Neural progenitor cell (in vitro differentiated cells): Measurements from ENCODE around the gene PLCG2. TPM values are rescaled to one million over a fixed set of nuclear protein-coding genes. Genes with fewer than 3 reads are reported as not detected.

ENCODE experiments used
- DNase-seq: peaks from one replicate; pipeline ENCODE4 v3.0.0-alpha.2; 2016; ENCODE audit warnings: low spot score
- H2AFZ ChIP-seq: fragments of 200-600 bp; sonication (generic); replicated peaks from 2 replicates; pipeline ENCODE4 v1.6.1; 2016; ENCODE audit warnings: antibody characterized with exemption
- H3F3A ChIP-seq: fragments of 200-600 bp; sonication (generic); 2 replicates; pipeline ENCODE4 v1.6.1; 2016; ENCODE audit warnings: antibody characterized with exemption, low read depth
- H3K27ac ChIP-seq: fragments of 200-600 bp; sonication (generic); 2 replicates; pipeline ENCODE4 v1.5.1; 2016; ENCODE audit warnings: mild to moderate bottlenecking
- H3K27me3 ChIP-seq: fragments of 200-600 bp; sonication (generic); 2 replicates; pipeline ENCODE4 v1.6.1; 2016; ENCODE audit warnings: mild to moderate bottlenecking, moderate library complexity
- H3K36me3 ChIP-seq: fragments of 200-600 bp; sonication (generic); 2 replicates; pipeline ENCODE4 v1.5.1; 2016
- H3K4me1 ChIP-seq: fragments of 200-600 bp; sonication (generic); 2 replicates; pipeline ENCODE4 v1.6.1; 2016; ENCODE audit warnings: mixed run types
- H3K4me2 ChIP-seq: fragments of 200-600 bp; sonication (generic); 2 replicates; pipeline ENCODE4 v1.6.1; 2016
- H3K4me3 ChIP-seq: fragments of 200-600 bp; sonication (generic); 2 replicates; pipeline ENCODE4 v1.5.1; 2016
- H3K79me2 ChIP-seq: fragments of 200-600 bp; sonication (generic); 2 replicates; pipeline ENCODE4 v1.6.1; 2016; ENCODE audit warnings: low read depth
- H3K9ac ChIP-seq: fragments of 200-600 bp; sonication (generic); 2 replicates; pipeline ENCODE4 v1.6.1; 2016
- H3K9me3 ChIP-seq: fragments of 200-600 bp; sonication (generic); 2 replicates; pipeline ENCODE4 v1.5.1; 2016; ENCODE audit warnings: low read depth
- H4K20me1 ChIP-seq: fragments of 200-600 bp; sonication (generic); 2 replicates; pipeline ENCODE4 v1.6.1; 2016; ENCODE audit warnings: low read depth
- H3K27ac Mint-ChIP-seq: 3 replicates; pipeline ENCODE4 v1.8.0; 2021; ENCODE audit warnings: mixed read lengths
- H3K27me3 Mint-ChIP-seq: 2 replicates; pipeline ENCODE4 v1.8.0; 2022; ENCODE audit warnings: low read depth, mild to moderate bottlenecking, inconsistent platforms, moderate library complexity, mixed read lengths; ENCODE audit not compliant: insufficient read depth
- H3K36me3 Mint-ChIP-seq: 3 replicates; pipeline ENCODE4 v1.8.0; 2021; ENCODE audit warnings: mixed read lengths
- H3K4me1 Mint-ChIP-seq: 3 replicates; pipeline ENCODE4 v1.8.0; 2021; ENCODE audit warnings: mixed read lengths
- H3K4me3 Mint-ChIP-seq: 3 replicates; pipeline ENCODE4 v1.8.0; 2021; ENCODE audit warnings: mild to moderate bottlenecking, moderate library complexity, mixed read lengths
- H3K9me3 Mint-ChIP-seq: 3 replicates; pipeline ENCODE4 v1.8.0; 2020; ENCODE audit warnings: mixed read lengths
- EZH2 ChIP-seq: fragments of 200-600 bp; sonication (generic); IDR thresholded peaks from 2 replicates; pipeline ENCODE4 v1.6.1; 2017; ENCODE audit warnings: antibody characterized with exemption, mild to moderate bottlenecking, moderate library complexity
- EZH2phosphoT487 ChIP-seq: fragments of 200-600 bp; sonication (generic); IDR thresholded peaks from 2 replicates; pipeline ENCODE4 v1.6.1; 2017; ENCODE audit warnings: antibody characterized with exemption
- total RNA-seq: library from RNA; depleted of rRNA; stranded (reverse); fragments of >200 nt; gene quantifications from 2 replicates; pipeline ENCODE4 v1.2.3, GENCODE V29; 2015; ENCODE audit warnings: low replicate concordance
- TF ChIP-seq, protein P1 (sequence below): fragments of 200-600 bp; sonication (generic); IDR thresholded peaks from 2 replicates; pipeline ENCODE4 v1.5.1; 2017; ENCODE audit warnings: antibody characterized with exemption, mild to moderate bottlenecking

The PLCG2 gene
- total RNA-seq, 1 donor from 2014 or later = 5.0 TPM

DNA sequence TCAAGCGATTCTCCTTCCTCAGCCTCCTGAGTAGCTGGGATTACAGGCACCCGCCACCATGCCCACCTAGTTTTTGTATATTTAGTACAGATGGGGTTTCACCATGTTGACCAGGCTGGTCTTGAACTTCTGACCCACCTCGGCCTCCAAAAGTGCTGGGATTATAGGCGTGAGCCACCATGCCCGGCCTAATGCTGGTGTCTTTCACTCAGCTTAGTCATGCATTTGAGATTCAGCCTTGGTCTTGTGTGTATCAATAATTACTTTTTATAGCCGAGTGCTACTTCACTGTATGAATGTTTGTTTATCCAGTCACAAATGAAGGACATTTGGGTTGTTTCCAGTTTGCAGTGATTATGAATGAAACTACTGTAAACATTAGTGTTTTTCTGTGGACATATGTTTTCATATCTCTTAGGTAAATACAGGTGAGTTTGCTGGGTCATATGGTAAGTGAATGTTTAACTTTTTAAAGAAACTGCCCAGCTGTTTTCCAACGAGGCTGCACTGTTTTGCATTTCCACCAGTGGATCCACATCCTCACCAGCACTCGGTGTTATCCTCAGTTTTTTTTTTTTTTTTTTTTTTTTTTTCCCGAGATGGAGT lies 11.0 kb upstream of the PLCG2 start:
- peaks cover 5% of the 10 kb centered on the region for H3K27me3 Mint-ChIP-seq
- no peak overlapping the region for H2AFZ ChIP-seq
- H3K27ac ChIP-seq = no peak overlapping the region
- DNase-seq = no peak
- H3K4me1 ChIP-seq = no peaks in the 10 kb centered on the region
- TF ChIP-seq, protein P1, sequence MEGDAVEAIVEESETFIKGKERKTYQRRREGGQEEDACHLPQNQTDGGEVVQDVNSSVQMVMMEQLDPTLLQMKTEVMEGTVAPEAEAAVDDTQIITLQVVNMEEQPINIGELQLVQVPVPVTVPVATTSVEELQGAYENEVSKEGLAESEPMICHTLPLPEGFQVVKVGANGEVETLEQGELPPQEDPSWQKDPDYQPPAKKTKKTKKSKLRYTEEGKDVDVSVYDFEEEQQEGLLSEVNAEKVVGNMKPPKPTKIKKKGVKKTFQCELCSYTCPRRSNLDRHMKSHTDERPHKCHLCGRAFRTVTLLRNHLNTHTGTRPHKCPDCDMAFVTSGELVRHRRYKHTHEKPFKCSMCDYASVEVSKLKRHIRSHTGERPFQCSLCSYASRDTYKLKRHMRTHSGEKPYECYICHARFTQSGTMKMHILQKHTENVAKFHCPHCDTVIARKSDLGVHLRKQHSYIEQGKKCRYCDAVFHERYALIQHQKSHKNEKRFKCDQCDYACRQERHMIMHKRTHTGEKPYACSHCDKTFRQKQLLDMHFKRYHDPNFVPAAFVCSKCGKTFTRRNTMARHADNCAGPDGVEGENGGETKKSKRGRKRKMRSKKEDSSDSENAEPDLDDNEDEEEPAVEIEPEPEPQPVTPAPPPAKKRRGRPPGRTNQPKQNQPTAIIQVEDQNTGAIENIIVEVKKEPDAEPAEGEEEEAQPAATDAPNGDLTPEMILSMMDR = no peak
- TF ChIP-seq EZH2 (no peak), EZH2phosphoT487 (no peak)
- no peaks in the 10 kb centered on the region for H3K9me3 Mint-ChIP-seq
- no peaks in the 10 kb centered on the region for H3K79me2 ChIP-seq
- H4K20me1 ChIP-seq = no peaks in the 10 kb centered on the region
- H3K36me3 Mint-ChIP-seq = no peaks in the 10 kb centered on the region
- no peak overlapping the region for H3K9ac ChIP-seq
- H3K4me3 ChIP-seq = no peak overlapping the region
- H3K36me3 ChIP-seq = no peaks in the 10 kb centered on the region
- no peak overlapping the region for H3K4me3 Mint-ChIP-seq
- H3K27me3 ChIP-seq = no peaks in the 10 kb centered on the region
- no peaks in the 10 kb centered on the region for H3K9me3 ChIP-seq
- H3K27ac Mint-ChIP-seq = no peak overlapping the region
- H3F3A ChIP-seq = peaks cover 8% of the 10 kb centered on the region
- no peak overlapping the region for H3K4me2 ChIP-seq
- no peaks in the 10 kb centered on the region for H3K4me1 Mint-ChIP-seq

DNA sequence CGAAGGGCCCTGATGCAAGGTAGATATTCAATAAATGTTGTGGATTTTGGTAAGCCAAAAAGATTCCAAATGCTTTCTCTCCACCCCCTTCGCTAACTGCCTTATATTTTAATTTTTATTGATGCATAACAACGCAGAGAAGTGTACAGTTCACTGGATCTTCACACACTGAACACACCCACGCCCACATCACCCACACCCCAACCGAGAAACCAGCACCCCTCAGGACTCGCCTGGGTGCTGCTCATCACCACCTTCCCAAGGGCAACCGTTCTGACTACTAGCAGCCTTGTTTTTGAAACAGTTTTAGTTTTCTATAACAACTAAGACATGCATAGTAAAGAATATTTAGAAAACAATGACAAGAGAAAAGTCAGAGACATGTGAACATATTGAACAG lies 9.1 kb upstream of the PLCG2 start:
- H3K36me3 Mint-ChIP-seq = no peaks in the 10 kb centered on the region
- no peak for TF ChIP-seq EZH2phosphoT487
- TF ChIP-seq EZH2 = no peak
- TF ChIP-seq, protein P1 = no peak
- Histone ChIP-seq H3K36me3 (no peaks in the 10 kb centered on the region), H3K9ac (no peak overlapping the region), H3K4me2 (no peak overlapping the region), H3K27me3 (peaks cover under 1% of the 10 kb centered on the region), H4K20me1 (no peaks in the 10 kb centered on the region), H3K79me2 (no peaks in the 10 kb centered on the region), H3F3A (peaks cover 8% of the 10 kb centered on the region), H2AFZ (no peak overlapping the region), H3K27ac (no peak overlapping the region), H3K4me3 (no peak overlapping the region), H3K9me3 (no peaks in the 10 kb centered on the region), H3K4me1 (no peaks in the 10 kb centered on the region)
- peaks cover 4% of the 10 kb centered on the region for H3K4me1 Mint-ChIP-seq
- H3K4me3 Mint-ChIP-seq = no peak overlapping the region
- DNase-seq = no peak
- no peaks in the 10 kb centered on the region for H3K9me3 Mint-ChIP-seq
- no peak overlapping the region for H3K27ac Mint-ChIP-seq
- peaks cover 7% of the 10 kb centered on the region for H3K27me3 Mint-ChIP-seq

DNA sequence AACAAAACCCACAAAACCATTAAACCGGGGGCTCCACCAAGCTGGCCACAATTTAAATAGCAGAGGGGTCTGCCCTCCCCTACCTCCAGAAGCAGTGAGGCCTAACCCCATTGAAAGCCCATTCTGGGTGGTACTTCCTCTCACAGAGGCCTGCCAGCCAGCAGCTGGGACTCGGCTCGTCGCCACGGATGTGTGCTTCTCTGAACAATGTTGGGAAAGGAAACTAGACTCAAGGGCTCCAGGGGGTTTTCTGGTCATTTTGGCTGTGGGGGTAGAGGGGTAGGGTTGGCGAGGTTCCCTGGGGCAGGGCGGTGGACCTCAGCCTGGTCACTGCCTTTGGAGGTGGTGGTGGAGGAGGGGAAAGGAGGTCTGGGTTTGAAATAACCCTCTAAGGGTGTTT lies 4.7 kb upstream of the PLCG2 start:
- H3K4me1 Mint-ChIP-seq = peaks cover 4% of the 10 kb centered on the region
- H4K20me1 ChIP-seq = no peaks in the 10 kb centered on the region
- peak overlapping the region; percentile 66 for H3K27ac Mint-ChIP-seq
- TF ChIP-seq EZH2phosphoT487 = no peak
- no peak for TF ChIP-seq EZH2
- TF ChIP-seq, protein P1 = no peak
- H3K36me3 Mint-ChIP-seq = peaks cover 2% of the 10 kb centered on the region
- no peaks in the 10 kb centered on the region for H3K79me2 ChIP-seq
- H3K36me3 ChIP-seq = no peaks in the 10 kb centered on the region
- H3K4me3 Mint-ChIP-seq = no peak overlapping the region
- DNase-seq = no peak
- no peak overlapping the region for H3K4me3 ChIP-seq
- H2AFZ ChIP-seq = peak overlapping the region; percentile 57
- H3K27me3 Mint-ChIP-seq = peaks cover 29% of the 10 kb centered on the region
- H3K4me1 ChIP-seq = no peaks in the 10 kb centered on the region
- no peak overlapping the region for H3K4me2 ChIP-seq
- H3K9ac ChIP-seq = no peak overlapping the region
- peaks cover 8% of the 10 kb centered on the region for H3F3A ChIP-seq
- H3K9me3 Mint-ChIP-seq = peaks cover 5% of the 10 kb centered on the region
- no peak overlapping the region for H3K27ac ChIP-seq
- peaks cover 28% of the 10 kb centered on the region for H3K27me3 ChIP-seq
- no peaks in the 10 kb centered on the region for H3K9me3 ChIP-seq
